CD4-positive, alpha-beta T cell treated with Interleukin-2 at 100 ng/mL for 4 hours (primary cell): ENCODE data around the gene HCRTR1.

Experiments
- DNase-seq: peaks from one replicate; pipeline ENCODE4 v3.0.0-alpha.2; 2020; ENCODE audit warnings: low spot score

HCRTR1 gene

DNA sequence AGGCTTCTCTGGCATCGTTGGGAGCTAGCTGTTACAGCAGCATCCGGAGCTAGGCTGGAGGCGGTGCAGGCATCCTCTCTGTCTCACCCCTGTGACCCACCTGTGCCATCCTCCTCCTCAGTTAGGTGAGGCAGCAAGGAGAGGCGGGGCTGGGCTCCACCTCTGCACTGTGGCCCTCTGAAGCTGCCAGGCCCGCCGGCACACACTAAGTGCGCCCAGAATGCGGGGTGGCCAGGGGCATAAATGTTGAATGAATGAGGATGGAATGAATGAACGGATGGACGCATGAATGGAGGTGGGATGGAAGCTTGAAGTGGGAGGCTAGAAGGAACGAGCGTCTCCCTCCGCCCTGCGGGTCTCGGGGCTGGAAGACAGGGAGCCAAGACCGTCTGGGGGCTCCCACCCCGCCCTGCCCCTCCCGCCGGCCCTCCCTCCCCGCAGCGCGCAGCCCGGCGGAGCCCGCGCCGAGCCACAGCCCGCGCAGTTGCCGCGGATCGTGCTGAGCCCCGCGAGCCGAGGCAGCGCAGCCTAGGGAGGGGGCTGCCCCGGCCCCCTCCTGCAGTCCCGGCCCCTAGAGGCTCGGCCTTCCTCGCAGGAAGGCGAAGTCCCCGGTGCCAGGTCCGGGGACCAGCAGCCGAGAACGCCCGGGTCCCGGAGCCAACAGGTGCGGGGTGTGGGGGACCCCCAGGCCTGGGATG, at the start of gene HCRTR1:
Gene HCRTR1 (plus strand): TSS at position 472 of the 698 bp plus-strand sequence. CDS start 1,504 bp downstream, outside the sequence.
- DNase-seq: no peak

DNA sequence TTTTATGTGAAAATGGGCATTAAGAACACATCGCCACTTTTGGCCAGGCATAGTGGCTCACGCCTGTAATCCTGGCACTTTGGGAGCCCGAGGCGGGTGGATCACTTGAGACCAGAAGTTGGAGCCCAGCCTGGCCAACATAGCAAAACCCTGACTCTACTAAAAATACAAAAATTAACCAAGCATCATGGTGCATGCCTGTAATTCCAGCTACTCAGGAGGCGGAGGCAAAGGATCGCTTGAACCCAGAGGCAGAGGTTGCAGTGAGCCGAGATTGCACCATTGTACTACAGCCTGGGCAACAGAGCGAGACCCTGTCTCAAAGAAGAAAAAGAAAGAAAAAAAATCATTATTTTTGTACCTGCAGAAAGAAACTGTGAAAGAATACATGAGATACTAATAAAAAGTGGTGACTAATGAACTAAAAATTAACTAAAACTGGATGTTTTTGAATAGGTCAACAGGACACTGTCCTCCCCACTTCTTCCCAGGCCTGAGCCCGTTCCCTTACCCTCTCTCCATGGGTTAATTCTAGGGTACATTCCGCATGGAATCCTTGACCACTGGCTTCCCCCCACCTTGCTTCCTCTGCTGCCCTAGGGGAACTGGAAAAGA, 49.4 kb upstream of the HCRTR1 start:
- no peak for DNase-seq

DNA sequence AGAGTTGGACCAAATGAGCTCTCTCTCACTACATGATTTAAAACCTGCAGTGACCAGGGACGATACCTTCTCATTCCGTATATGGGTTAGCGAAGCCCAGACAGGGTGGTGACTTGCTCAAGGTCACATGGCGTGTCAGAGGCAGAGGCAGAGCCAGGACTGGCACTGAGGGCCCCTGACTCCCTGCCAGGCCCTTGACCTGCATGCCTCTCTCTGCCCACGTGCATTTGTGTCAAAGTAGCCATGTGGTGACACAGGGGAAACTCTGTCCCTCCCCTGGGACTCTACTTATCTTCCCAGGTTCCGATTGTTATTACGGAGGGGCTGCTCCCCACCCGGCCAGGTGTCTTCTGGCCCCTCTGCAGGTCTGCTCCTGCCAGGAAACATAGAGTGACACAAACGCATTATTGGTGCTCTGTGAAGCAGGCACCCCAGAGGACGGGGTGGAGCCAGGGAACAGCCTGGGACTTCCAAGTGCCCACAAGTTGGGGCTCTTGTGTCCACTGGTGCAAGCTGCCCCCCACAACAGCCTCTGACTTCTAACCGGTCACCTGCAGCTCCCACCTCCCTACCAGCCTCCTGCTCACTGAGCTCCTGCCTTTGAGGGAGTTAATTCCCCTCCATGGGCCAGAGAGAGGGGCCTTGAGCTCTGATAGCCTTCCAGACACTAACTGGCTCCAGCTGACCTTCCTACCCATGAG, 48.4 kb upstream of the HCRTR1 start:
- no peak for DNase-seq

DNA sequence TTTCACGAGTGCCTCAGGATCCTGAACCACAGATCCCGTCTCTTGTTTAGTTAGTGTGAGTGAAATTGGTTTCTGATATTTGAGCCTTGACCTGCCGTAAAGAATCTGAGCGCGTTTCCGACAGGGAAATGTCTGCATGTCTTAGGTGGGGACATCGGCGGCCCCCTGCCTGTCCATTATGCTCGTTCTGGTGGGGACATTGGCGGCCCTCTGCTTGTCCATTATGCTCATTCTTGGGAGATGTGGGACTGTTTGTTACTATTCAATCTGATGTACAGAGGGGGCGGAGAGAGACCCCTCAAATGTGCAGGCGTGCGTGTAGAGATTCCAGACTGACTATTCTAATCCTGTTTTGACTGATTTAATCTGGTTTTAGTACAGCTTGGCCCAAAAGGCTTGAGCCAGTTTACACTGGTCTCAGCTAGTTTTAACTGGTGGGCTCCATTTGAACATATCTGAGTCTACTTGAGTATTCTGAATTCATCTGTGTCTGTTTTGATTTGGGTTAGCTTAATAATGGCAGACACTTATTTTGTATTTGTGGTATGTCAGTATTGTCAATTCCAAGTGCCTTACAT, 47.8 kb upstream of the HCRTR1 start:
- DNase-seq: no peak

DNA sequence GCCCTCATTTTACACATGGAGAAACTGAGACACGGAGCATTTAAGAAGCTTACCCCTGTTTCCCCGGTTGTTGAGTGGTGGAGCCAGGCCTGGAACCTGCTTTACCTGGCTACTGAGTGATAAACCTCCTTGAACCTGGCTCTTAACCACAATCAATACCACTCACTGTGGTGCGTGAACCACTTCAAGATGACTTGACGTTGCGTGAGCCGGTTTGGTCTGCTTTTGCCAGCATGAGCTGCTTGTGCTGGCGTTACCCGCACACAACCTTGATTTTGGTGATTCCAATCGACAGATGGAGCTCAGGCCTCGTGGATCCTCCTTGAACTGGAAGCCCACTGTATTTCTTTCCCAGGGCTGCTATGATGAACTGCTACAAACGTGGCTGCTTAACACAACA, 47.3 kb upstream of the HCRTR1 start:
- no peak for DNase-seq

DNA sequence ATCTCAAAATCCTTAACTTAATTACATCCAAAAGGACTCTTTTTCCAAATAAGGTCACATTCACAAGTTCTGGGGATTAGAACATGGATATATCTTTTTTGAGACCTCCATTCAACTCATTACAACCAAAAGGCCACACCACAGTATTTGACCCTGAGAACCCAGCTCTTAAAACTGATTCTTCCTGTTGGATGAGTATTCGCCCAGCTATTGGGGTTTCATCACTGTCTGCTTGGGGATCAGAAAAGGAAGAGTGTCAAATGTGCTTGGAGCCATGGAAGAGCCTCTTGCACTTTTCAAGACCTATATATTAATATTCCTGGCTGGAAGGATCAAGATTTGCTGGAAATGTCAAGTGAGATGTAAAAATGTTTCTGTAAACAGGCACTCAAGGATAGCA, 46.6 kb upstream of the HCRTR1 start:
- no peak for DNase-seq

DNA sequence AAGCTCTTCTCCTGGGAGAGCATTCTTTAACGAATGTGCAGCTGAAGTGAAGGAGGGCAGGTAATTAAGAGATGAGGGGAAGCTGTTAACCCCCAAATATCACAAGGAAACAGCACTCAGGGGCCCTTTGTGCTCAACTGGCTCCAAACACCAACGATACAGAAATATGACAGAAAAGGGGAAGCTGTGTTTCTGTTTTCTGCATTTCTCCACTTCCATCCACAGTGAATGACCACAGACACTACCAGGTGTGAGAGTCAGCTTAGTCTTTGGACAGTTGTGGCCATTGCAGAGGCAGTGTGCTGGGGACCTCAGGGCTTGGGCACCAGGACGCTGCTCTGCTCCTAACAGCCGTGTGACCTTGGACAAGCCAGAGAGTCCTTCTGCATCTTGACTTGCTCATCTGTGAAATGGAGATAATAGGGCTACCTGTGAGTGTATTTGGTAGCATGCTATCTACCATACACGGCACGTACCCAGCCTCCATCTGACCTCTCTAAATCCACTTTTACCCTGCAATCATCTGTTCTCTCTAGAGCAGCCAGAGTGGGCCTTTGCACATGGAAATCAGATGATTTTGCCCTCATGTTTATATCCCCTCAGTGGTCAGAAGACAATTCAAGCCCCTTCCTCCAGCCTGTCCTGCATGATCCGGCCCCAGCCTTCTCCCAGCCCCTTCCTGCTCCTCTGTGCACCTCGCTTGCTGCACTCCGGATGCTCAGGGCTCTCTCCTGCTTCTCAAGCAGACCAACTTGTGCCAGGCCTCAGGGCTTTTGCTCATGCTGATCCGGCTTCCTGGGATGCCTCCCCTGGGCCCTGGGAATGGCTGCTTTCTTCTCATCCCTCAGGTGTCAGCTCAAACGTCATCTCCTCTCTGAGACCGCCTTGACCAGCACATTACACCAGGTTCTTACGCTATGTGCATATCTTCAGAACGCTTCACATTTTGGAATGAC, 45.9 kb upstream of the HCRTR1 start:
- DNase-seq: no peak

DNA sequence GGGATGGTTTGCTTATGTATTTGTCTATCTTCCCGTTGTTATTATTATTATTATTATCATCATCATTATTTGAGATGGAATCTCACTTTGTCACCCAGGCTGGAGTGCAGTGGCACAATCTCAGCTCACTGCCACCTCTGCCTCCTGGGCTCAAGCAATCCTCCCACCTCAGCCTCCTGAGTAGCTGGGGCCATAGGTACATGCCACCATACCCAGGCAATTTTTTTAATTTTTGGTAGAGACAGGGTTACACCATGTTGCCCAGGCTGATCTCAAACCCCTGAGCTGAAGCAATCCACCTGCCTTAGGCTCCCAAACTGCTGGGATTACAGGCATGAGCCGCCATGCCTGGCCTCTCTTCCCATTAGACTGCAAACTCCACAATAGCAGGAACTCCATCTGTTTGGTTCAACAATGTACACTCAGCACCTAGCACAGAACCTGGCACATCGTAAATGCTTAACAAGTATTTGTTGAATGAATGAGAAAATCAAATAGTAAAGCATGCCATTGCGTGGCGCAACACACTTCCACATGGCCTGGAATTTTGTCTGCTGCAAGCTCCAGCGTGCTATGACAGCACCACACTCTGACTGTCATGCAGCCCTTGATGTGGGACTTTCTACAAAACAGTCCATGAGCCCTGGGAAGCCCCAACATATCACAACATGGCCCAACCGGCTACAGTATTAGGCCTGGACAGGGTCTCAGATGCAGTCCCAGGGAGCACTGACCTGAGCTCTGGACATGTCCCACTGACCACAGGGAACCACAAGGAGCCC, 45.0 kb upstream of the HCRTR1 start:
- DNase-seq: no peak

DNA sequence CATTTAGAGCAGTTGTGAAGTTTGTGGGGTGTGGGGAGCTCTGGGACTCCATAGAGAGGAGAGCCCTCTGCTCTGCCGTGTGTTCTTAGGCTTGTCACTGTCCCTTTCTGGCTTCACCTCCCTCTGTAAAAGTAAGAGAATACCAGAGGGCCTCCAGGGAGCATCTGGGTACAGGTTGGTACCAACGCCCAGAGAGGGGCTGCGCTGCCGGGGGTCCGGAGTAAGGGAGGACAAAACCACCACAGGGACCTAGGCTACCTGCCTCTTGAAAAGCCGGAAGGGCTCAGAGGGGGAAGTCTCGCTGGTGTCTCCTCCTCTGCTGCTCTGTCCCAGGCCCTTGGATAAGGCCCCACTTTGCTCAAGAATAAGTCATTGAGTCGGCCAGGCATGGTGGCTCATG, 44.2 kb upstream of the HCRTR1 start:
- no peak for DNase-seq

DNA sequence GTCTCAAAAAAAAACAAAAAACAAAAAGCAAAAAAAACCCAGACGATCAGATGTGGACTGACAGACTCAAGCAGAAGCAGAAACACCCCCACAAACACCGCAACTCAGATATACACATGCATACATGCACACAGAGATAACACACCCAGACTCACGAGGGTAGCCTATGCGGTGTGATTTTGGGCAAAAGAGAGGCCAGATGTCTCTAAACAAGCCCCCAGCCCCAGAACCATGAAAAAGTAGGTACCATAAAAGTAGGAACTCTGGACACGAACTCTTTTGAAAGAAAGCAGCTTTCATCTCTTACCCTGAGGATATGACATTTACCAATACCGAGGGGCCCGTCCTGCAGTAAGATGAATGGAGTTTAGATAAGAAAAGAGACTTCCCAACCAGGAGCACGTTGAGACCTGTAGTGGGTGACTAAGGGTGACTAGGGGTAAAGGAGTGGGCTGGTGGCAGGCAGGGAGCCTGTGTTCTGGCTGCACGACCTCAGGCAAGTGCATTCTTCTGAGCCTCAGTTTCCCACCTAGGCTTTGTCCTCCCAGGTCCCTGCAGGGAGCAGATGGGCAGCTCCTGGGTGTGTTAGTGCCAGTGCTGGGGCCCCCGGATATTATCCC, 42.6 kb upstream of the HCRTR1 start:
- no peak for DNase-seq

DNA sequence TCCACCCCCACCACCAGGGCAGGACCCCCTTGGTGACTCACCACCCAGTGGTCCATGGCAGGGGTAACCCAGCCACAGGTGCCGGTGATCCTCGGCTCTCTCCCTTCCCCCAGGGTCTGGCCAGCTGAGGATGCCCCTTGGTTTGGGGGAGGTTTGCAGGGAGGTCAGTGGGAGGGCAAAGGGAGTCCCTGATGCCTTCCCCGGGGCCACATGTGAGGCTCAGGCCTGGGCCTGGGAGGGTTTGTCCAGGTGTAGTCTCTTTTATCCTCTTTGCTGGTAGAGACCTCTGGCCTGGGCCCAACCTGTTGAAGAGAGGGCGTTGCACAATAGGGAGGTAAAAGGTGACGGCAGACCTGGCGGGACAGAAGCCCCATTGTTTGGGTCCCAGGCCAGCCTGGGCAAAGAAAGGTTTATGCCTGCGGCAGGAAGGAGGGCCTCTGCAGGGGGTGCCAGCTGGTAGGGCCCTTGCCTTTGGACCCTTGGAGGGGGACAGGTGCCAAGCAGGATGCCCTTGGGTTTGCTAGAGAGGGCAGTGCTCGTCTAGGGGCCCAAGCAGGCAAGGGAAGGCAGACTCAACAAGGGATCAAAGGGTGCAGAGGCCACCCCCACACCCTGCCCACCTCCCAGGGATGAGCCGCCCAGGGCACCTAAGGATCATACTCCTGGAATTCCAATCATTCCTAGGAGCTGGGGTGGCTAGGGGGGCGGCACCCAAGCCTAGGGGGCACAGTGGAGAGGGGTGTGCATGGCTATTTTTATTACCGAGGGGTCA, 41.9 kb upstream of the HCRTR1 start:
- no peak for DNase-seq

DNA sequence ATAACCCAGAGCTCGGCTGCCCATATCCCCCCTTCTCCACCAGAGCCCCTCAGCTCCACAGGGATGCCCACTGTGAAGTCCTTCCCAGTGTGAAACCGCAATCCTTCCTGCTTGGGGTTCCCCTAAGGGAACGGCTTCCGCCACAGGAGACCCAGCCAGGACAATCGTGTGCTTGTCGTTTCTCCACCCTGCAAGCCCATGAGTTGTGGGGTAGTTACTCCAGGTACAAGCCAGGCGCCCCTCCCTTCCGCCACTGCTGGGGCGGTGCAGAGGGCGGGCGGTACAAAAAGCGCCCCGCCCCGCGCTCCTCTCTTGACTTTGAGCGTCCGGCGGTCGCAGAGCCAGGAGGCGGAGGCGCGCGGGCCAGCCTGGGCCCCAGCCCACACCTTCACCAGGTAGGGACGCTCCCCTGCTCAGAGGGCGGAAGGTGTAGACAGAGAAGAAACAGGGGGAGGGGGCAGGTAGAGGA, 41.3 kb upstream of the HCRTR1 start, which contains the start of gene TINAGL1:
Gene TINAGL1 (plus strand): TSS at position 315 of the 469 bp plus-strand sequence. CDS start 634 bp downstream, outside the sequence.
- DNase-seq: no peak

DNA sequence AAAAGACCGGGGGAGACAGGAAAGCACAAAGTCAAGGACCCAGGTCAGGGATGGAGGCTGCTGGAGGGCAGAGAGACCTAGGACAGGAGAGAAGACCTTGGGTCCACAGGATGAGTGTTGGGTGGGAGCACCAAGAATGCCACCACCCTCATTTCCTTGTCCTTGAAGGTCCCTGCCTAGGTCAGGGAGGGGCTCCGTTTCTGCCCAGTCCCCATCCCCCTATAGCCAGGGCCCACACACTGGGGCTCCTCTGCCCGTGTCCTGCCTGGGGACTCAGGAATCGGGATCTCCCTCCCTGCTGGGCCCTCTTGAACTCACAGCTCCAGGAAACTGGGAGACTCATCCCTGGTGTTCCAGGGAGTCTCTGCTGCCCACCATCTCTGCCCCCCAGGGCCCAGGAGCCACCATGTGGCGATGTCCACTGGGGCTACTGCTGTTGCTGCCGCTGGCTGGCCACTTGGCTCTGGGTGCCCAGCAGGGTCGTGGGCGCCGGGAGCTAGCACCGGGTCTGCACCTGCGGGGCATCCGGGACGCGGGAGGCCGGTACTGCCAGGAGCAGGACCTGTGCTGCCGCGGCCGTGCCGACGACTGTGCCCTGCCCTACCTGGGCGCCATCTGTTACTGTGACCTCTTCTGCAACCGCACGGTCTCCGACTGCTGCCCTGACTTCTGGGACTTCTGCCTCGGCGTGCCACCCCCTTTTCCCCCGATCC, 40.6 kb upstream of the HCRTR1 start:
- DNase-seq: no peak

DNA sequence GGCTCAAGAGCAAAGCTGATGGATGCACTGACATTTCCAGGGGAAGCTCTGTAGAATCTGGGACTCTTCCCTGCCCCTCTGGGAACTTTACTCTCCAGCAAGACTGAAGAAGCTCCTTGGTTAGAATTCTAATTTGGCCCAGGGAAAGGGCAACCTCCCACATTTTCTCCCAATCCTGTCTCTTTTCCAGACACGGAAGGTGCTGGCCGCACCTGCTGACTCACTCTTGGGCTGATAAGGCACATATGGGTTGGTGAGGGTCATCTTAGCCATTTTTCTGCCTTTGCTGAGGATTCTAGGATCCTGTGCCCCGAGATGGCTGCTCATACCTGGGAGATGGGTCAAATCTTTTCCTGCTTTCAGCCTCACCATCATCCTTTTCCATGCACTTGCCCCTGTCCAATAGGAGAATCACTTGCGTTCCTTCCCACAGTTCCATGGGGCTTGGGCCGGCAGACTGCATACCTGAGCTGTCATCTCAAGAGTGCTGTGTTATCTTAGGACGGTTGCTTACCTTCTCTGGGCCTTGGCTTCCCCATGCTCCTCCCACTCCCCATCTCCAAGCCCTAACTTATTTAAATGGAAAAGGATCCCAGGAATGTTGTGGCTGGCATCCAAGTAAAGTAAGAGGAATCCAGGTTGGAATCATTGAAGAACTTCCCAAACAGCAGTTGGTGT, 39.8 kb upstream of the HCRTR1 start:
- DNase-seq: no peak

DNA sequence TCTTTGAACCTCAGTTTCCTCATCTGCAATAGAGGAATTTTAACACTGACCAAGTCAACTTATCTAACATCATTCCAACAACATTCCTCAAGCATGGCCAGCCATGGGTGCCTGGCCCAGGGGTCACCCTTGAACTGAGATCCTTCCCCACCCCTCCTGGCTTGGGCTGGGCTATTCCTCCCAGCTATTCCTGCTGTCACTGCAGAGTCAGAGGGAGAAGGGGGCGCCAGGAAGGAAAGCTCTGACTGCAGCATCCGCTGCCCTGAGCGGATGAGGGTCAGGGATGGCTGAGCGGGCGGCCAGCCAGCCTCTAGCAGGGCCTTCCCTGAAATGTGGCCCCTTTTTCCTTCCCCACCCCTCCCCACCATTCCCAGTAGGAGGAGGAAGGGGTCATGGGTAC, 38.1 kb upstream of the HCRTR1 start:
- no peak for DNase-seq

DNA sequence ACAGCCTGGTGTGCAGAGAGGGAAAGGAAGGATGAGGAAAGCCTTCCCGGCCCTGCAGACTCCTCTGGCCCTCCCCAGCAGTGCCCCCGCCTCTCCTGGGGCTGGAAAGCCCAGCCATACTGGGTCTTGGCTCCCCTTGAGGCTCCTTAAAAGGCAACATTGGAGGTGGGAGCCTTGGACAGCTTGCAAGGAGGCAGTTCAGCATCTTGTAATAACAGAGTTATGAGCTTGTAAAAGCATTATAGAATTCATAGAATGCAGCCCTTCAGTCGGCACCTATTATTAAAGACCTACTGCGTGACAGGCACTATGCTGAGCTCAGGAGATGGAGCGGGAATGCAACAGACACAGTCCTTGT, 37.0 kb upstream of the HCRTR1 start:
- DNase-seq: no peak

DNA sequence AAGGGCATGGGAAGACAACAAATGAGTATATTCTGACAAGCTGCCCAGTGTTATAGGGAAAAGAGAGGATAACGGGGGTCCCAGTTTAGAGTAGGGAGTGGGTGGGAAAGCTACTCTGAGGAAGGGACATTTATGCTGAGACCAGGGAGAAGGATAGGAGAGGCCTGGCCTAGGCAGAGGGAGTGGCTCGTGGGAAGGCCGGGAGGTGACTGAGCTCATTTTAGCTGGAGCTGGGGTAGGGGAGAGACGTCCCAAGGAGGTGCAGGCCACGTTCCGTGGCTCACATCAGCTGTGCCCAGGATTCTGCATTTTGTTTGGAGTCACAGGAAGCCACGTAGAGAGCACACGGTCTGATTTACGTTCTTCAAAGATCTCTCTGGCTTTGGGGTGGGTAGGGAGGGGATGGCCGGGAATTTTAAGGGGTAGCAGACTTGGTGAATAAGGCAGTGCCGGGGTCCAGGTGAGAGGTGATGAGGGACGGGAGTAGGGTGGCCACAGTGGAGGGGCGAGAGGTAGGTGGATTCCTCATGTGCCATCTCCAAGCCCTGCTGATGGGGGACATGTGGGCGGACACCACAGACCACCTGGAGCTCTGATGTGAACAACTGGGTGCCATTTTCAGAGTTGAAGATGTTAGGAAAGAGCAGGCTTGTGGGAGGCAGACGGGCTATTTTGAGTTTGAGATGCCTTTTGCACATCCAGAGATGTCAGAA, 36.4 kb upstream of the HCRTR1 start:
- DNase-seq: no peak
